IPS-20b (cell line): ENCODE results near the gene PRDM16.

Source experiments
- H3K27ac ChIP-seq: one replicate; pipeline ENCODE4 v1.5.1; 2013; ENCODE audit warnings: low read length
- H3K27me3 ChIP-seq: 2 replicates; pipeline ENCODE4 v1.6.1; 2013; ENCODE audit warnings: mild to moderate bottlenecking, low read length, inconsistent platforms; ENCODE audit not compliant: insufficient read depth
- H3K36me3 ChIP-seq: 2 replicates; pipeline ENCODE4 v1.6.1; 2013; ENCODE audit warnings: low read depth, mild to moderate bottlenecking, inconsistent platforms, low read length, moderate library complexity; ENCODE audit not compliant: insufficient read depth
- H3K4me1 ChIP-seq: 2 replicates; pipeline ENCODE4 v1.6.1; 2013; ENCODE audit warnings: mild to moderate bottlenecking, control low read depth, inconsistent platforms, low read length, moderate library complexity; ENCODE audit not compliant: insufficient read depth
- H3K4me3 ChIP-seq: 2 replicates; pipeline ENCODE4 v1.5.1; 2013; ENCODE audit warnings: mild to moderate bottlenecking, low read length, inconsistent platforms
- H3K9ac ChIP-seq: 2 replicates; pipeline ENCODE4 v1.6.1; 2013; ENCODE audit warnings: low read depth, mild to moderate bottlenecking, inconsistent platforms, low read length, moderate library complexity
- H3K9me3 ChIP-seq: 2 replicates; pipeline ENCODE4 v1.6.1; 2013; ENCODE audit warnings: mild to moderate bottlenecking, low read depth, low read length, inconsistent platforms; ENCODE audit not compliant: insufficient read depth

Gene PRDM16

GRCh38 chr1:3270403-3271245, 201.6 kb downstream of the PRDM16 start:
- no peak overlapping the region for H3K4me3 ChIP-seq
- H3K4me1 ChIP-seq, result no peaks in the 10 kb centered on the region
- H3K27me3 ChIP-seq, result peaks cover 4% of the 10 kb centered on the region; the same call in 1 of the 2 replicates
- H3K27ac ChIP-seq, result no peak overlapping the region
- no peaks in the 10 kb centered on the region for H3K36me3 ChIP-seq
- H3K9me3 ChIP-seq, result no peaks in the 10 kb centered on the region
- no peak overlapping the region for H3K9ac ChIP-seq

- no peaks in the 10 kb centered on the region for H3K4me1 ChIP-seq
- no peak overlapping the region for H3K4me3 ChIP-seq
- H3K27me3 ChIP-seq, result peaks cover 4% of the 10 kb centered on the region; the same call in 1 of the 2 replicates
- H3K36me3 ChIP-seq, result no peaks in the 10 kb centered on the region
- H3K9ac ChIP-seq, result no peak overlapping the region
- no peaks in the 10 kb centered on the region for H3K9me3 ChIP-seq
- no peak overlapping the region for H3K27ac ChIP-seq
Observed at GRCh38 chr1:3271866-3272265, 202.9 kb downstream of the PRDM16 start.

GRCh38 chr1:3272321-3273045, 203.5 kb downstream of the PRDM16 start:
- Histone ChIP-seq H3K9ac (no peak overlapping the region), H3K4me3 (no peak overlapping the region), H3K36me3 (no peaks in the 10 kb centered on the region), H3K4me1 (no peaks in the 10 kb centered on the region), H3K27me3 (peaks cover 4% of the 10 kb centered on the region; the same call in 1 of the 2 replicates), H3K27ac (no peak overlapping the region), H3K9me3 (no peaks in the 10 kb centered on the region)

- Histone ChIP-seq H3K4me3 (no peak overlapping the region), H3K9ac (no peak overlapping the region), H3K4me1 (no peaks in the 10 kb centered on the region), H3K27me3 (peaks cover 4% of the 10 kb centered on the region; the same call in 1 of the 2 replicates), H3K9me3 (no peaks in the 10 kb centered on the region), H3K36me3 (no peaks in the 10 kb centered on the region), H3K27ac (no peak overlapping the region)
Observed at GRCh38 chr1:3273447-3273846, 204.4 kb downstream of the PRDM16 start.

GRCh38 chr1:3274972-3275371, 206.0 kb downstream of the PRDM16 start:
- Histone ChIP-seq H3K4me1 (no peaks in the 10 kb centered on the region), H3K36me3 (no peaks in the 10 kb centered on the region), H3K27me3 (no peaks in the 10 kb centered on the region), H3K27ac (no peak overlapping the region), H3K9me3 (no peaks in the 10 kb centered on the region), H3K4me3 (no peak overlapping the region), H3K9ac (no peak overlapping the region)

GRCh38 chr1:3275471-3276340, 206.7 kb downstream of the PRDM16 start:
- no peaks in the 10 kb centered on the region for H3K4me1 ChIP-seq
- H3K27ac ChIP-seq, result no peak overlapping the region
- no peaks in the 10 kb centered on the region for H3K36me3 ChIP-seq
- no peaks in the 10 kb centered on the region for H3K27me3 ChIP-seq
- H3K9ac ChIP-seq, result no peak overlapping the region
- no peaks in the 10 kb centered on the region for H3K9me3 ChIP-seq
- H3K4me3 ChIP-seq, result no peak overlapping the region

- Histone ChIP-seq H3K9me3 (no peaks in the 10 kb centered on the region), H3K27me3 (no peaks in the 10 kb centered on the region), H3K9ac (no peak overlapping the region), H3K27ac (no peak overlapping the region), H3K4me3 (no peak overlapping the region), H3K4me1 (no peaks in the 10 kb centered on the region), H3K36me3 (no peaks in the 10 kb centered on the region)
Observed at GRCh38 chr1:3276341-3276800, 207.4 kb downstream of the PRDM16 start.

- no peaks in the 10 kb centered on the region for H3K36me3 ChIP-seq
- H3K9me3 ChIP-seq, result no peaks in the 10 kb centered on the region
- no peak overlapping the region for H3K9ac ChIP-seq
- H3K4me1 ChIP-seq, result no peaks in the 10 kb centered on the region
- H3K27me3 ChIP-seq, result no peaks in the 10 kb centered on the region
- no peak overlapping the region for H3K4me3 ChIP-seq
- no peak overlapping the region for H3K27ac ChIP-seq
Observed at GRCh38 chr1:3277011-3277471, 208.0 kb downstream of the PRDM16 start.

GRCh38 chr1:3277623-3278022, 208.6 kb downstream of the PRDM16 start:
- Histone ChIP-seq H3K4me3 (no peak overlapping the region), H3K4me1 (no peaks in the 10 kb centered on the region), H3K27ac (no peak overlapping the region), H3K36me3 (no peaks in the 10 kb centered on the region), H3K27me3 (no peaks in the 10 kb centered on the region), H3K9me3 (no peaks in the 10 kb centered on the region), H3K9ac (no peak overlapping the region)

- H3K36me3 ChIP-seq, result no peaks in the 10 kb centered on the region
- no peak overlapping the region for H3K27ac ChIP-seq
- no peaks in the 10 kb centered on the region for H3K27me3 ChIP-seq
Observed at GRCh38 chr1:3278416-3279181, 209.6 kb downstream of the PRDM16 start.

GRCh38 chr1:3279182-3279470, 210.1 kb downstream of the PRDM16 start:
- Histone ChIP-seq H3K4me1 (no peaks in the 10 kb centered on the region), H3K9me3 (no peaks in the 10 kb centered on the region), H3K27ac (no peak overlapping the region), H3K27me3 (no peaks in the 10 kb centered on the region), H3K36me3 (no peaks in the 10 kb centered on the region), H3K9ac (no peak overlapping the region), H3K4me3 (no peak overlapping the region)

More at GRCh38 chr1:3278416-3279181, 209.6 kb downstream of the PRDM16 start:
- Histone ChIP-seq H3K9me3 (no peaks in the 10 kb centered on the region), H3K4me3 (no peak overlapping the region), H3K9ac (no peak overlapping the region), H3K4me1 (no peaks in the 10 kb centered on the region)
